KBM-7 (cell line): ENCODE data around the gene CSH1.
"Not testable (repeated sequence)": the region's sequence is repeated elsewhere in the genome, so short reads cannot be mapped to it uniquely, and the experiment has no call there.

Experiments used
- DNase-seq: peaks from one replicate; pipeline ENCODE4 v3.0.0-alpha.2; 2015
- in situ Hi-C: fragments of 300-500 bp; cut with MboI; formaldehyde crosslinking; loops from 2 replicates; pipeline ENCODE4 v1.14.3; 2020; ENCODE audit warnings: low sequenced_read_pairs, low pct_unique_long_range_greater_than_20kb, mixed read lengths

CSH1 gene

GRCh38 chr17:63878413-63878812, 18.0 kb downstream of the CSH1 start:
- in situ Hi-C loops, DNase-seq: not testable (repeated sequence)

- in situ Hi-C loops, DNase-seq: not testable (repeated sequence)
Observed at GRCh38 chr17:63874693-63875092, 21.7 kb downstream of the CSH1 start.

GRCh38 chr17:63874061-63874626, 22.2 kb downstream of the CSH1 start:
- in situ Hi-C loops, DNase-seq: not testable (repeated sequence)

- in situ Hi-C loops, DNase-seq: not testable (repeated sequence)
Observed at GRCh38 chr17:63873577-63873976, 22.8 kb downstream of the CSH1 start, which contains the start of gene CSH2. CSH2 (minus strand) TSS chr17:63873677; CDS start chr17:63873614, 63 bp downstream.

GRCh38 chr17:63871646-63872365, 24.6 kb downstream of the CSH1 start:
- DNase-seq, in situ Hi-C loops: not testable (repeated sequence)

- in situ Hi-C loops, DNase-seq: not testable (repeated sequence)
Observed at GRCh38 chr17:63870292-63870665, 26.1 kb downstream of the CSH1 start.

GRCh38 chr17:63869491-63870291, 26.7 kb downstream of the CSH1 start:
- DNase-seq, in situ Hi-C loops: not testable (repeated sequence)

- not testable (repeated sequence) for DNase-seq
Observed at GRCh38 chr17:63866625-63867024, 29.7 kb downstream of the CSH1 start.

GRCh38 chr17:63859257-63859656, 37.1 kb downstream of the CSH1 start:
- no peak for DNase-seq
- in situ Hi-C loops: no loop called here

More at GRCh38 chr17:63866625-63867024, 29.7 kb downstream of the CSH1 start:
- in situ Hi-C loops: not testable (repeated sequence)

GRCh38 chr17:63856425-63856824, 39.9 kb downstream of the CSH1 start:
- DNase-seq, in situ Hi-C loops: not testable (repeated sequence)

GRCh38 chr17:63855185-63855584, 41.2 kb downstream of the CSH1 start:
- in situ Hi-C loops: no loop called here
- no peak for DNase-seq

GRCh38 chr17:63854709-63855108, 41.7 kb downstream of the CSH1 start:
- DNase-seq: no peak
- in situ Hi-C loops: no loop called here

GRCh38 chr17:63853260-63853659, 43.1 kb downstream of the CSH1 start:
- in situ Hi-C loops: no loop called here
- no peak for DNase-seq

- in situ Hi-C loops: no loop called here
- no peak for DNase-seq
Observed at GRCh38 chr17:63850401-63850800, 46.0 kb downstream of the CSH1 start.

GRCh38 chr17:63848834-63849689, 47.3 kb downstream of the CSH1 start:
- in situ Hi-C loops: no loop called here
- DNase-seq: no peak

GRCh38 chr17:63847525-63848249, 48.7 kb downstream of the CSH1 start:
- in situ Hi-C loops: no loop called here

GRCh38 chr17:63845509-63845908, 50.9 kb downstream of the CSH1 start:
- DNase-seq: no peak
- in situ Hi-C loops: no loop called here

More at GRCh38 chr17:63847525-63848249, 48.7 kb downstream of the CSH1 start:
- no peak for DNase-seq
